Large intestine (tissue), 3 donors: ENCODE measurements around the gene SLC9A1. TPM values are rescaled to one million over a fixed set of nuclear protein-coding genes. Genes with fewer than 3 reads are reported as not detected.
A peak's percentile ranks its signal among the peaks of the same experiment; 100 is the strongest.

Experiments used
- DNase-seq, 2 donors: peaks; one replicate each; pipeline versions ENCODE4 v3.0.0 to v3.0.0-alpha.2; 2013
- H3K27ac ChIP-seq: one replicate; pipeline ENCODE4 v1.5.1; 2013; ENCODE audit warnings: low read length
- H3K27me3 ChIP-seq: 2 replicates; pipeline ENCODE4 v1.6.1; 2013; ENCODE audit warnings: low read length; ENCODE audit not compliant: control insufficient read depth, insufficient read depth
- H3K36me3 ChIP-seq: 2 replicates; pipeline ENCODE4 v1.6.1; 2013; ENCODE audit warnings: low read length; ENCODE audit not compliant: control insufficient read depth, insufficient read depth
- H3K4me1 ChIP-seq: one replicate; pipeline ENCODE4 v1.6.1; 2013; ENCODE audit warnings: low read length; ENCODE audit not compliant: control insufficient read depth, insufficient read depth
- H3K4me3 ChIP-seq: one replicate; pipeline ENCODE4 v1.5.1; 2013; ENCODE audit warnings: low read length
- H3K9me3 ChIP-seq: one replicate; pipeline ENCODE4 v1.6.1; 2013; ENCODE audit warnings: mild to moderate bottlenecking, low read depth, low read length, moderate library complexity; ENCODE audit not compliant: control insufficient read depth
- WGBS: methylation state at CpG from one replicate; pipeline ENCODE4 v1.1.5; 2013; ENCODE audit warnings: low lambda C conversion rate; ENCODE audit not compliant: insufficient coverage; 5-methylcytosine and 5-hydroxymethylcytosine counted together
- polyA plus RNA-seq: library from polyadenylated mRNA; unstranded; fragments of 120-200 nt; gene quantifications from one replicate; pipeline ENCODE4 v1.2.1, GENCODE V29; 2013

Gene SLC9A1
- polyA plus RNA-seq, 1 donor, result 21.5 TPM

- Histone ChIP-seq H3K4me1 (no peaks in the 10 kb centered on the region), H3K9me3 (peaks cover 6% of the 10 kb centered on the region), H3K36me3 (no peaks in the 10 kb centered on the region), H3K27ac (no peak overlapping the region), H3K27me3 (no peaks in the 10 kb centered on the region), H3K4me3 (no peak overlapping the region)
- WGBS, result no CpG with 5 or more reads among the region's 3 CpGs
- DNase-seq, result no peak
Measured at GRCh38 chr1:27086628-27087027, 68.3 kb downstream of the SLC9A1 start.

GRCh38 chr1:27086026-27086425, 68.9 kb downstream of the SLC9A1 start:
- DNase-seq, result no peak
- H3K36me3 ChIP-seq, result no peaks in the 10 kb centered on the region
- no peak overlapping the region for H3K27ac ChIP-seq
- H3K9me3 ChIP-seq, result peaks cover 6% of the 10 kb centered on the region
- 60% methylated on average over 1 of the region's 3 CpGs for WGBS
- no peaks in the 10 kb centered on the region for H3K4me1 ChIP-seq
- H3K27me3 ChIP-seq, result no peaks in the 10 kb centered on the region
- H3K4me3 ChIP-seq, result no peak overlapping the region

GRCh38 chr1:27084107-27084506, 70.8 kb downstream of the SLC9A1 start:
- Histone ChIP-seq H3K27ac (no peak overlapping the region), H3K4me1 (no peaks in the 10 kb centered on the region), H3K9me3 (peaks cover 6% of the 10 kb centered on the region), H3K27me3 (no peaks in the 10 kb centered on the region), H3K4me3 (no peak overlapping the region), H3K36me3 (no peaks in the 10 kb centered on the region)
- 90% methylated on average over 2 of the region's 4 CpGs for WGBS
- DNase-seq, result no peak

GRCh38 chr1:27077968-27078367, 77.0 kb downstream of the SLC9A1 start:
- no peak for DNase-seq
- no peaks in the 10 kb centered on the region for H3K36me3 ChIP-seq
- no peaks in the 10 kb centered on the region for H3K4me1 ChIP-seq
- H3K9me3 ChIP-seq, result no peaks in the 10 kb centered on the region
- H3K4me3 ChIP-seq, result no peak overlapping the region
- no peaks in the 10 kb centered on the region for H3K27me3 ChIP-seq
- no CpG with 5 or more reads among the region's 7 CpGs for WGBS
- no peak overlapping the region for H3K27ac ChIP-seq

GRCh38 chr1:27076803-27077202, 78.1 kb downstream of the SLC9A1 start:
- no peaks in the 10 kb centered on the region for H3K27me3 ChIP-seq
- no peak for DNase-seq
- no peaks in the 10 kb centered on the region for H3K36me3 ChIP-seq
- H3K27ac ChIP-seq, result no peak overlapping the region
- no CpG with 5 or more reads among the region's 2 CpGs for WGBS
- H3K4me3 ChIP-seq, result no peak overlapping the region
- no peaks in the 10 kb centered on the region for H3K9me3 ChIP-seq
- no peaks in the 10 kb centered on the region for H3K4me1 ChIP-seq

GRCh38 chr1:27074175-27074780, 80.6 kb downstream of the SLC9A1 start:
- peak in 1 of 2 donors; percentile 41 for DNase-seq
- no peak overlapping the region for H3K27ac ChIP-seq
- no peak overlapping the region for H3K4me3 ChIP-seq
- H3K4me1 ChIP-seq, result peaks cover 4% of the 10 kb centered on the region
- no CpG with 5 or more reads among the region's 3 CpGs for WGBS
- no peaks in the 10 kb centered on the region for H3K36me3 ChIP-seq
- no peaks in the 10 kb centered on the region for H3K9me3 ChIP-seq
- H3K27me3 ChIP-seq, result no peaks in the 10 kb centered on the region

GRCh38 chr1:27071049-27071416, 83.9 kb downstream of the SLC9A1 start:
- Histone ChIP-seq H3K4me3 (no peak overlapping the region), H3K9me3 (no peaks in the 10 kb centered on the region), H3K27me3 (no peaks in the 10 kb centered on the region), H3K4me1 (peaks cover 4% of the 10 kb centered on the region), H3K36me3 (no peaks in the 10 kb centered on the region), H3K27ac (peak overlapping the region; percentile 20)
- WGBS, result no CpG with 5 or more reads among the region's 8 CpGs
- peak; percentile 40 to 42 for DNase-seq

GRCh38 chr1:27070390-27071048, 84.4 kb downstream of the SLC9A1 start:
- DNase-seq, result peak; percentile 72 to 83
- Histone ChIP-seq H3K4me3 (no peak overlapping the region), H3K27ac (peak overlapping the region; percentile 20), H3K4me1 (peaks cover 4% of the 10 kb centered on the region), H3K36me3 (no peaks in the 10 kb centered on the region), H3K9me3 (no peaks in the 10 kb centered on the region), H3K27me3 (no peaks in the 10 kb centered on the region)
- WGBS, result no CpG with 5 or more reads among the region's 12 CpGs

GRCh38 chr1:27068922-27069321, 86.0 kb downstream of the SLC9A1 start:
- no CpG with 5 or more reads among the region's 4 CpGs for WGBS
- no peaks in the 10 kb centered on the region for H3K36me3 ChIP-seq
- no peak overlapping the region for H3K4me3 ChIP-seq
- no peak for DNase-seq
- no peaks in the 10 kb centered on the region for H3K27me3 ChIP-seq
- no peak overlapping the region for H3K27ac ChIP-seq
- H3K9me3 ChIP-seq, result no peaks in the 10 kb centered on the region
- peaks cover 4% of the 10 kb centered on the region for H3K4me1 ChIP-seq

- no peak overlapping the region for H3K4me3 ChIP-seq
- H3K27ac ChIP-seq, result no peak overlapping the region
- peaks cover 4% of the 10 kb centered on the region for H3K4me1 ChIP-seq
- H3K36me3 ChIP-seq, result no peaks in the 10 kb centered on the region
- no peak for DNase-seq
- no CpG with 5 or more reads among the region's 5 CpGs for WGBS
- H3K27me3 ChIP-seq, result no peaks in the 10 kb centered on the region
- peaks cover 4% of the 10 kb centered on the region for H3K9me3 ChIP-seq
Measured at GRCh38 chr1:27065999-27066630, 88.8 kb downstream of the SLC9A1 start.
